ENCODE data around the gene CCDC15.

The CCDC15 gene

GRCh38 chr11:124923296-124923695 is 30.7 kb upstream of the CCDC15 start:
- no peak for TF ChIP-seq Cebpa-rat (IDR thresholded peaks at IDR 0.05)
- H3K9me3 ChIP-seq: peaks cover 5% of the 10 kb centered on the region

GRCh38 chr11:124928942-124929665 is 24.9 kb upstream of the CCDC15 start:
- Histone ChIP-seq H4K20me1 (no peaks in the 10 kb centered on the region), H3K4me3 (no peak overlapping the region), H3K36me3 (no peaks in the 10 kb centered on the region), H3K4me1 (no peaks in the 10 kb centered on the region), H3K9ac (no peak overlapping the region), H3K27me3 (no peaks in the 10 kb centered on the region; the same call in 1 of the 2 replicates), H3K4me2 (no peak overlapping the region), H3K9me3 (no peaks in the 10 kb centered on the region), H3K27ac (no peak overlapping the region)
- TF ChIP-seq Cebpa-rat (IDR thresholded peaks at IDR 0.05): no peak

More at GRCh38 chr11:124923296-124923695, 30.7 kb upstream of the CCDC15 start:
- Histone ChIP-seq H3K9ac (no peak overlapping the region), H4K20me1 (no peaks in the 10 kb centered on the region), H3K27me3 (peaks cover 6% of the 10 kb centered on the region), H3K4me2 (no peak overlapping the region), H3K27ac (no peak overlapping the region), H3K4me3 (no peak overlapping the region), H3K36me3 (no peaks in the 10 kb centered on the region), H3K4me1 (peaks cover 17% of the 10 kb centered on the region)

GRCh38 chr11:124930799-124931198 is 23.2 kb upstream of the CCDC15 start:
- H3K9me3 ChIP-seq: no peaks in the 10 kb centered on the region
- H3K4me3 ChIP-seq: no peak overlapping the region
- no peak overlapping the region for H3K9ac ChIP-seq
- no peaks in the 10 kb centered on the region for H3K36me3 ChIP-seq
- no peaks in the 10 kb centered on the region for H3K4me1 ChIP-seq
- H3K27ac ChIP-seq: no peak overlapping the region
- no peaks in the 10 kb centered on the region for H3K27me3 ChIP-seq
- TF ChIP-seq Cebpa-rat (IDR thresholded peaks at IDR 0.05): no peak
- no peaks in the 10 kb centered on the region for H4K20me1 ChIP-seq
- H3K4me2 ChIP-seq: no peak overlapping the region

GRCh38 chr11:124934862-124935547 is 19.0 kb upstream of the CCDC15 start:
- Histone ChIP-seq H3K36me3 (no peaks in the 10 kb centered on the region), H3K4me2 (no peak overlapping the region)
- TF ChIP-seq Cebpa-rat (IDR thresholded peaks at IDR 0.05): no peak

GRCh38 chr11:124935548-124936514 is 18.2 kb upstream of the CCDC15 start, which contains the start of gene HEPACAM:
Gene HEPACAM, minus strand, starts transcription at chr11:124936047. Its CDS starts 41 bp downstream, at chr11:124936006.
- Histone ChIP-seq H3K27me3 (no peaks in the 10 kb centered on the region), H3K9ac (no peak within 1 kb of the TSS), H3K4me3 (no peak within 1 kb of the TSS), H3K4me1 (no peaks in the 10 kb centered on the region), H4K20me1 (no peaks in the 10 kb centered on the region), H3K4me2 (no peak within 1 kb of the TSS), H3K27ac (no peak within 1 kb of the TSS), H3K36me3 (no peaks in the 10 kb centered on the region), H3K9me3 (no peaks in the 10 kb centered on the region)
- TF ChIP-seq Cebpa-rat (IDR thresholded peaks at IDR 0.05): no peak

More at GRCh38 chr11:124934862-124935547, 19.0 kb upstream of the CCDC15 start:
- Histone ChIP-seq H3K9ac (no peak overlapping the region), H3K27ac (no peak overlapping the region), H4K20me1 (no peaks in the 10 kb centered on the region), H3K4me1 (no peaks in the 10 kb centered on the region), H3K4me3 (no peak overlapping the region), H3K27me3 (no peaks in the 10 kb centered on the region), H3K9me3 (no peaks in the 10 kb centered on the region)

- no peak for TF ChIP-seq Cebpa-rat (IDR thresholded peaks at IDR 0.05)
- H3K27me3 ChIP-seq: no peaks in the 10 kb centered on the region
- H3K4me1 ChIP-seq: no peaks in the 10 kb centered on the region
- H3K9ac ChIP-seq: no peak overlapping the region
- no peak overlapping the region for H3K27ac ChIP-seq
- no peaks in the 10 kb centered on the region for H3K9me3 ChIP-seq
- no peaks in the 10 kb centered on the region for H4K20me1 ChIP-seq
- H3K4me2 ChIP-seq: no peak overlapping the region
- no peaks in the 10 kb centered on the region for H3K36me3 ChIP-seq
- no peak overlapping the region for H3K4me3 ChIP-seq
Observed at GRCh38 chr11:124937336-124937935, 16.6 kb upstream of the CCDC15 start.

GRCh38 chr11:124938206-124938765 is 15.7 kb upstream of the CCDC15 start:
- no peaks in the 10 kb centered on the region for H4K20me1 ChIP-seq
- TF ChIP-seq Cebpa-rat (IDR thresholded peaks at IDR 0.05): no peak
- no peaks in the 10 kb centered on the region for H3K36me3 ChIP-seq
- H3K27ac ChIP-seq: no peak overlapping the region
- no peak overlapping the region for H3K9ac ChIP-seq
- H3K4me3 ChIP-seq: no peak overlapping the region
- H3K4me1 ChIP-seq: no peaks in the 10 kb centered on the region
- no peaks in the 10 kb centered on the region for H3K27me3 ChIP-seq
- H3K9me3 ChIP-seq: no peaks in the 10 kb centered on the region
- H3K4me2 ChIP-seq: no peak overlapping the region

- no peaks in the 10 kb centered on the region for H3K27me3 ChIP-seq
- no peaks in the 10 kb centered on the region for H3K9me3 ChIP-seq
- no peak for TF ChIP-seq Cebpa-rat (IDR thresholded peaks at IDR 0.05)
- H3K4me1 ChIP-seq: no peaks in the 10 kb centered on the region
- no peak overlapping the region for H3K9ac ChIP-seq
- no peak overlapping the region for H3K4me2 ChIP-seq
- no peak overlapping the region for H3K27ac ChIP-seq
- H3K4me3 ChIP-seq: no peak overlapping the region
- H4K20me1 ChIP-seq: no peaks in the 10 kb centered on the region
- no peaks in the 10 kb centered on the region for H3K36me3 ChIP-seq
Observed at GRCh38 chr11:124938970-124939369, 15.0 kb upstream of the CCDC15 start.

- Histone ChIP-seq H3K27me3 (no peaks in the 10 kb centered on the region), H3K4me2 (no peak overlapping the region), H3K9ac (no peak overlapping the region), H3K27ac (no peak overlapping the region), H3K4me3 (no peak overlapping the region), H3K36me3 (no peaks in the 10 kb centered on the region), H3K9me3 (no peaks in the 10 kb centered on the region), H3K4me1 (no peaks in the 10 kb centered on the region), H4K20me1 (no peaks in the 10 kb centered on the region)
- TF ChIP-seq Cebpa-rat (IDR thresholded peaks at IDR 0.05): no peak
Observed at GRCh38 chr11:124941703-124942102, 12.3 kb upstream of the CCDC15 start.

All from BLaER1 (cell line).